H1 (cell line): ENCODE data around the gene SCG3.

ENCODE experiments used
- CREB1 ChIP-seq: IDR thresholded peaks from 2 replicates; pipeline ENCODE4 v1.6.1; 2012; ENCODE audit warnings: inconsistent platforms
- HDAC2 ChIP-seq, 2 experiments: fragments of 300-600 bp in 1 of 2; sonication (generic) in 1 of 2; IDR thresholded peaks; 2 replicates each; pipeline ENCODE4 v1.6.1; 2011 to 2012; ENCODE audit warnings: low read depth in 2 of 2, low read length in 2 of 2, mild to moderate bottlenecking in 2 of 2, moderate library complexity in 2 of 2, borderline replicate concordance in 1 of 2, inconsistent platforms in 1 of 2
- JUND ChIP-seq: IDR thresholded peaks from 2 replicates; pipeline ENCODE4 v1.6.1; 2011; ENCODE audit warnings: mild to moderate bottlenecking, improper control_type of control experiment, low read length
- POLR2A ChIP-seq, 2 experiments: IDR thresholded peaks; 1 replicate in 1 of 2; 2 replicates in 1 of 2; pipeline ENCODE4 v1.6.1; 2011; ENCODE audit warnings: low read depth in 2 of 2, low read length in 2 of 2, mild to moderate bottlenecking in 2 of 2; ENCODE audit errors: control extremely low read depth in 1 of 2
- SUZ12 ChIP-seq: fragments of 200-600 bp; sonication (generic); IDR thresholded peaks from 2 replicates; pipeline ENCODE4 v1.6.1; 2012; ENCODE audit warnings: mild to moderate bottlenecking, inconsistent platforms, low read length, moderate library complexity, mixed read lengths
- YY1 ChIP-seq: IDR thresholded peaks from 2 replicates; pipeline ENCODE4 v1.6.1; 2011; ENCODE audit warnings: low read depth, mild to moderate bottlenecking, low read length
- TF ChIP-seq, protein P1 (sequence below), 3 experiments: IDR thresholded peaks; 1 replicate in 2 of 3; 2 replicates in 1 of 3; pipeline versions ENCODE4 v1.5.1 to v1.6.1; 2011; ENCODE audit warnings: low read length in 3 of 3, mild to moderate bottlenecking in 3 of 3, inconsistent platforms in 2 of 3, low read depth in 1 of 3, moderate library complexity in 1 of 3; ENCODE audit not compliant: insufficient read depth in 1 of 3; ENCODE audit errors: control extremely low read depth in 1 of 3
- TF ChIP-seq, protein P2 (sequence below): IDR thresholded peaks from 2 replicates; pipeline ENCODE4 v1.6.1; 2011; ENCODE audit warnings: low read length, improper control_type of control experiment

- no peak for TF ChIP-seq POLR2A (IDR thresholded peaks at IDR 0.05; ENCODE audit: control extremely low read depth in 1 of 2, low read depth in 2 of 2, low read length in 2 of 2)
- TF ChIP-seq, protein P1, sequence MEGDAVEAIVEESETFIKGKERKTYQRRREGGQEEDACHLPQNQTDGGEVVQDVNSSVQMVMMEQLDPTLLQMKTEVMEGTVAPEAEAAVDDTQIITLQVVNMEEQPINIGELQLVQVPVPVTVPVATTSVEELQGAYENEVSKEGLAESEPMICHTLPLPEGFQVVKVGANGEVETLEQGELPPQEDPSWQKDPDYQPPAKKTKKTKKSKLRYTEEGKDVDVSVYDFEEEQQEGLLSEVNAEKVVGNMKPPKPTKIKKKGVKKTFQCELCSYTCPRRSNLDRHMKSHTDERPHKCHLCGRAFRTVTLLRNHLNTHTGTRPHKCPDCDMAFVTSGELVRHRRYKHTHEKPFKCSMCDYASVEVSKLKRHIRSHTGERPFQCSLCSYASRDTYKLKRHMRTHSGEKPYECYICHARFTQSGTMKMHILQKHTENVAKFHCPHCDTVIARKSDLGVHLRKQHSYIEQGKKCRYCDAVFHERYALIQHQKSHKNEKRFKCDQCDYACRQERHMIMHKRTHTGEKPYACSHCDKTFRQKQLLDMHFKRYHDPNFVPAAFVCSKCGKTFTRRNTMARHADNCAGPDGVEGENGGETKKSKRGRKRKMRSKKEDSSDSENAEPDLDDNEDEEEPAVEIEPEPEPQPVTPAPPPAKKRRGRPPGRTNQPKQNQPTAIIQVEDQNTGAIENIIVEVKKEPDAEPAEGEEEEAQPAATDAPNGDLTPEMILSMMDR (IDR thresholded peaks at IDR 0.05; ENCODE audit: control extremely low read depth in 1 of 3, insufficient read depth in 1 of 3, low read depth in 1 of 3, low read length in 3 of 3) = no peak
- TF ChIP-seq CREB1 = no peak
- TF ChIP-seq YY1 = no peak
- TF ChIP-seq JUND = no peak
- TF ChIP-seq, protein P2, sequence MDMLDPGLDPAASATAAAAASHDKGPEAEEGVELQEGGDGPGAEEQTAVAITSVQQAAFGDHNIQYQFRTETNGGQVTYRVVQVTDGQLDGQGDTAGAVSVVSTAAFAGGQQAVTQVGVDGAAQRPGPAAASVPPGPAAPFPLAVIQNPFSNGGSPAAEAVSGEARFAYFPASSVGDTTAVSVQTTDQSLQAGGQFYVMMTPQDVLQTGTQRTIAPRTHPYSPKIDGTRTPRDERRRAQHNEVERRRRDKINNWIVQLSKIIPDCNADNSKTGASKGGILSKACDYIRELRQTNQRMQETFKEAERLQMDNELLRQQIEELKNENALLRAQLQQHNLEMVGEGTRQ = no peak
- TF ChIP-seq SUZ12 = no peak
- no peak for TF ChIP-seq HDAC2 (IDR thresholded peaks at IDR 0.05; ENCODE audit: borderline replicate concordance in 1 of 2, low read depth in 2 of 2, low read length in 2 of 2)
Measured at GRCh38 chr15:51765751-51766150, 84.4 kb downstream of the SCG3 start.
